WTC11 (cell line): Measurements from ENCODE around the gene LAMTOR1. TPM values are rescaled to one million over a fixed set of nuclear protein-coding genes. Genes with fewer than 3 reads are reported as not detected.

ENCODE experiments used
- AR ChIP-seq: fragments of 250-450 bp; sonication (Bioruptor Pico); IDR thresholded peaks from 2 replicates; pipeline ENCODE4 v1.9.0; 2021; ENCODE audit warnings: mild to moderate bottlenecking
- ARID4B ChIP-seq: sonication (generic); formaldehyde crosslinking; IDR thresholded peaks from 2 replicates; pipeline ENCODE4 v1.8.0; 2023; ENCODE audit warnings: missing genetic modification reagents, mild to moderate bottlenecking, borderline replicate concordance
- CREM ChIP-seq: sonication (generic); formaldehyde crosslinking; IDR thresholded peaks from 2 replicates; pipeline ENCODE4 v1.8.1; 2022; ENCODE audit warnings: mild to moderate bottlenecking, missing genetic modification reagents, moderate library complexity
- FOXK1 ChIP-seq: sonication (generic); formaldehyde crosslinking; IDR thresholded peaks from 2 replicates; pipeline ENCODE4 v1.8.0; 2022; ENCODE audit warnings: mild to moderate bottlenecking, moderate library complexity, missing genetic modification reagents
- NFYB ChIP-seq: sonication (generic); formaldehyde crosslinking; conservative IDR thresholded peaks from 2 replicates; pipeline ENCODE4 v1.8.0; 2022; ENCODE audit warnings: low read depth, missing genetic modification reagents
- NR2C2 ChIP-seq: sonication (generic); formaldehyde crosslinking; IDR thresholded peaks from 2 replicates; pipeline ENCODE4 v1.8.0; 2022; ENCODE audit warnings: mild to moderate bottlenecking, missing genetic modification reagents
- OVOL2 ChIP-seq: fragments of 250-450 bp; sonication (Bioruptor Pico); IDR thresholded peaks from 2 replicates; pipeline ENCODE4 v1.9.0; 2021; ENCODE audit warnings: mild to moderate bottlenecking, borderline replicate concordance
- SMAD4 ChIP-seq: sonication (generic); formaldehyde crosslinking; IDR thresholded peaks from 2 replicates; pipeline ENCODE4 v1.8.0; 2022; ENCODE audit warnings: mild to moderate bottlenecking, missing genetic modification reagents
- SP1 ChIP-seq: sonication (generic); formaldehyde crosslinking; conservative IDR thresholded peaks from 2 replicates; pipeline ENCODE4 v1.8.1; 2022; ENCODE audit warnings: missing genetic modification reagents
- ZNF232 ChIP-seq: sonication (generic); formaldehyde crosslinking; IDR thresholded peaks from 2 replicates; pipeline ENCODE4 v1.8.0; 2022; ENCODE audit warnings: mild to moderate bottlenecking, missing genetic modification reagents
- ZNF281 ChIP-seq: sonication (generic); formaldehyde crosslinking; IDR thresholded peaks from 2 replicates; pipeline ENCODE4 v1.8.0; 2023; ENCODE audit warnings: mild to moderate bottlenecking, missing genetic modification reagents
- ZNF423 ChIP-seq: fragments of 250-450 bp; sonication (Bioruptor Pico); IDR thresholded peaks from 2 replicates; pipeline ENCODE4 v2.1.2; 2022; ENCODE audit warnings: mild to moderate bottlenecking, moderate library complexity
- total RNA-seq: library from RNA; stranded (reverse); gene quantifications from 3 replicates; pipeline ENCODE4 v1.2.3, GENCODE V29; 2021
- TF ChIP-seq, protein P1 (sequence below): sonication (generic); formaldehyde crosslinking; IDR thresholded peaks from 2 replicates; pipeline ENCODE4 v1.8.1; 2022; ENCODE audit warnings: low read depth, mild to moderate bottlenecking, moderate library complexity, missing genetic modification reagents, borderline replicate concordance
- TF ChIP-seq, protein P2 (sequence below): sonication (generic); formaldehyde crosslinking; IDR thresholded peaks from 2 replicates; pipeline ENCODE4 v1.8.0; 2022; ENCODE audit warnings: mild to moderate bottlenecking, missing genetic modification reagents
- TF ChIP-seq, protein P3 (sequence below): sonication (generic); formaldehyde crosslinking; IDR thresholded peaks from 2 replicates; pipeline ENCODE4 v1.8.0; 2022; ENCODE audit warnings: mild to moderate bottlenecking, missing genetic modification reagents
- TF ChIP-seq, protein P4 (sequence below): sonication (generic); formaldehyde crosslinking; IDR thresholded peaks from 2 replicates; pipeline ENCODE4 v1.8.1; 2023; ENCODE audit warnings: mild to moderate bottlenecking, missing genetic modification reagents, moderate library complexity

The LAMTOR1 gene
- total RNA-seq, 1 experiment from 2014 or later, result 79.4 TPM

GRCh38 chr11:72112143-72112977, 9.3 kb upstream of the LAMTOR1 start, which contains the start of gene ANAPC15 (continued):
- TF ChIP-seq ARID4B (CRISPR knock-in tag), result peak; percentile 38; the same call in 1 of the 2 replicates
- peak; percentile 91 for TF ChIP-seq CREM
- no peak for TF ChIP-seq ZNF423 (CRISPR knock-in tag)
- TF ChIP-seq, protein P1, sequence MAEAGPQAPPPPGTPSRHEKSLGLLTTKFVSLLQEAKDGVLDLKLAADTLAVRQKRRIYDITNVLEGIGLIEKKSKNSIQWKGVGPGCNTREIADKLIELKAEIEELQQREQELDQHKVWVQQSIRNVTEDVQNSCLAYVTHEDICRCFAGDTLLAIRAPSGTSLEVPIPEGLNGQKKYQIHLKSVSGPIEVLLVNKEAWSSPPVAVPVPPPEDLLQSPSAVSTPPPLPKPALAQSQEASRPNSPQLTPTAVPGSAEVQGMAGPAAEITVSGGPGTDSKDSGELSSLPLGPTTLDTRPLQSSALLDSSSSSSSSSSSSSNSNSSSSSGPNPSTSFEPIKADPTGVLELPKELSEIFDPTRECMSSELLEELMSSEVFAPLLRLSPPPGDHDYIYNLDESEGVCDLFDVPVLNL (CRISPR knock-in tag), result no peak
- peak; percentile 80 for TF ChIP-seq ZNF232 (CRISPR knock-in tag)
- TF ChIP-seq SMAD4 (CRISPR knock-in tag), result no peak
- no peak for TF ChIP-seq OVOL2 (CRISPR knock-in tag)
- peak; percentile 65 for TF ChIP-seq SP1 (CRISPR knock-in tag)
- TF ChIP-seq, protein P2, sequence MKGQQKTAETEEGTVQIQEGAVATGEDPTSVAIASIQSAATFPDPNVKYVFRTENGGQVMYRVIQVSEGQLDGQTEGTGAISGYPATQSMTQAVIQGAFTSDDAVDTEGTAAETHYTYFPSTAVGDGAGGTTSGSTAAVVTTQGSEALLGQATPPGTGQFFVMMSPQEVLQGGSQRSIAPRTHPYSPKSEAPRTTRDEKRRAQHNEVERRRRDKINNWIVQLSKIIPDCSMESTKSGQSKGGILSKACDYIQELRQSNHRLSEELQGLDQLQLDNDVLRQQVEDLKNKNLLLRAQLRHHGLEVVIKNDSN (CRISPR knock-in tag), result peak; percentile 65; the same call in 1 of the 2 replicates
- 0 out of 2 replicates have a peak, but pooled peaks have one; percentile 21 for TF ChIP-seq ZNF281 (CRISPR knock-in tag)
- TF ChIP-seq, protein P3, sequence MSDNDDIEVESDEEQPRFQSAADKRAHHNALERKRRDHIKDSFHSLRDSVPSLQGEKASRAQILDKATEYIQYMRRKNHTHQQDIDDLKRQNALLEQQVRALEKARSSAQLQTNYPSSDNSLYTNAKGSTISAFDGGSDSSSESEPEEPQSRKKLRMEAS (CRISPR knock-in tag), result peak; percentile 75; the same call in 1 of the 2 replicates
- peak; percentile 93 for TF ChIP-seq FOXK1
- peak; percentile 68 for TF ChIP-seq NFYB (CRISPR knock-in tag)
- TF ChIP-seq NR2C2 (CRISPR knock-in tag), result peak; percentile 92
- 0 out of 2 replicates have a peak, but pooled peaks have one; percentile 19 for TF ChIP-seq AR (CRISPR knock-in tag)
- TF ChIP-seq, protein P4, sequence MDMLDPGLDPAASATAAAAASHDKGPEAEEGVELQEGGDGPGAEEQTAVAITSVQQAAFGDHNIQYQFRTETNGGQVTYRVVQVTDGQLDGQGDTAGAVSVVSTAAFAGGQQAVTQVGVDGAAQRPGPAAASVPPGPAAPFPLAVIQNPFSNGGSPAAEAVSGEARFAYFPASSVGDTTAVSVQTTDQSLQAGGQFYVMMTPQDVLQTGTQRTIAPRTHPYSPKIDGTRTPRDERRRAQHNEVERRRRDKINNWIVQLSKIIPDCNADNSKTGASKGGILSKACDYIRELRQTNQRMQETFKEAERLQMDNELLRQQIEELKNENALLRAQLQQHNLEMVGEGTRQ (CRISPR knock-in tag), result peak; percentile 81
